ENCODE results near the gene ERLEC1. TPM values are rescaled to one million over a fixed set of nuclear protein-coding genes. Genes with fewer than 3 reads are reported as not detected.

The ERLEC1 gene
- total RNA-seq, 1 experiment from 2014 or later = 21.6 TPM

GRCh38 chr2:53820711-53821110 is 33.9 kb downstream of the ERLEC1 start:
- Histone ChIP-seq H3K4me1 (ENCODE audit: insufficient read depth, low read length) (no peaks in the 10 kb centered on the region), H4K8ac (replicated peaks; ENCODE audit: insufficient read length, low read depth, low read length) (no peak overlapping the region), H2AK5ac (ENCODE audit: insufficient read length, low read length) (no peak overlapping the region), H2BK20ac (ENCODE audit: low read depth, low read length, poor library complexity, severe bottlenecking) (no peak overlapping the region), H3K79me2 (ENCODE audit: insufficient read depth, low read length) (no peaks in the 10 kb centered on the region), H2AFZ (ENCODE audit: low read length) (no peak overlapping the region), H3K18ac (ENCODE audit: insufficient read length, low read depth, low read length) (no peak overlapping the region), H3K9me3 (ENCODE audit: control insufficient read depth, low read depth, low read length) (no peaks in the 10 kb centered on the region), H3K79me1 (ENCODE audit: insufficient read depth, low read depth, low read length, poor library complexity, severe bottlenecking) (no peaks in the 10 kb centered on the region), H3K4ac (ENCODE audit: low read depth, low read length) (no peak overlapping the region), H3K14ac (ENCODE audit: insufficient read depth, low read length) (no peak overlapping the region), H3T11ph (ENCODE audit: low read length) (no peak overlapping the region), H3K23ac (ENCODE audit: insufficient read length, low read depth, low read length) (no peak overlapping the region), H3K4me2 (ENCODE audit: insufficient read depth, insufficient read length, low read length) (no peak overlapping the region), H4K20me1 (ENCODE audit: control insufficient read depth, insufficient read depth, insufficient read length) (no peaks in the 10 kb centered on the region), H3K27ac (ENCODE audit: insufficient read length, low read depth, low read length) (no peak overlapping the region), H3K27me3 (ENCODE audit: insufficient read depth, low read length) (no peaks in the 10 kb centered on the region), H4K5ac (ENCODE audit: insufficient read length, low read depth, low read length) (no peak overlapping the region), H2BK12ac (ENCODE audit: insufficient read length, low read depth, low read length) (no peak overlapping the region), H3K56ac (ENCODE audit: insufficient read length, low read depth, low read length) (no peak overlapping the region), H3K9ac (ENCODE audit: extremely low read depth, insufficient read length, low read length) (no peak overlapping the region), H4K91ac (ENCODE audit: insufficient read length, low read depth, low read length) (no peak overlapping the region), H2BK15ac (ENCODE audit: low read depth, low read length) (no peak overlapping the region), H2BK5ac (ENCODE audit: insufficient read length, low read length) (no peak overlapping the region), H2BK120ac (ENCODE audit: low read depth, low read length, poor library complexity, severe bottlenecking) (no peak overlapping the region), H3K23me2 (ENCODE audit: insufficient read length, low read depth, low read length, poor library complexity, severe bottlenecking) (no peaks in the 10 kb centered on the region)
- Mint-ChIP-seq H3K27me3 (ENCODE audit: low read depth) (no peaks in the 10 kb centered on the region), H3K9me3 (no peaks in the 10 kb centered on the region), H3K4me3 (no peak overlapping the region), H3K27ac (no peak overlapping the region), H3K36me3 (ENCODE audit: insufficient read depth in 1 of 3, low read depth in 3 of 3) (peaks cover 0 to 16% (median 7%) of the 10 kb centered on the region in 3 experiments; a peak in 5 of 7 replicates), H3K4me1 (peaks cover 1 to 7% of the 10 kb centered on the region in 2 experiments; a peak in 3 of 4 replicates)
- no CpG with 5 or more reads among the region's 4 CpGs for WGBS (ENCODE audit: extremely low coverage, insufficient read length, low lambda C conversion rate)
- TF ChIP-seq CTCF (conservative IDR thresholded peaks at IDR 0.05) = no peak
- no peak for DNase-seq
